Measurements from ENCODE around the gene ELK1.
"Not testable (repeated sequence)": the region's sequence is repeated elsewhere in the genome, so short reads cannot be mapped to it uniquely, and the experiment has no call there.

The ELK1 gene

DNA sequence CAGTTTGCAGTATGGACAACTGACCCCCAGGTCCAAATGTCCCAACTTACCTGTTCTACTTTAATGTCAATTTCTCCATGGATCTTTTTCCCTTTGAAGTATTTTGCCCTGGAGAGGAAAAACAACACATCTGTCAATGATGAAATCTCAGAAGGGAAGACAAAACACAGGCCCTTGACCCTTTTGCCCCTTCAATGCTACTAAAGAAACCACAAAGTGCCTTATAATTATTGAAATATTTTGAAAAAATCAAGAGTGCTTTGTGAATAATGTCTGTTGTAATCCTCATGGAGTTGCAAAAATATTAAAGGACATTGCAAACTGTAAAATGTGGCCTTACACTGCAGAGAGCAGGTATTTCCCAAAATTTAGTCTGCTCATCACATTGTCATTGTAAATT, 43.3 kb downstream of the ELK1 start:
- Histone ChIP-seq H3K4me1 (ENCODE audit: control insufficient read depth, low read depth, low read length) (peaks cover 6% of the 10 kb centered on the region), H3K27ac (ENCODE audit: low read length) (no peak overlapping the region), H3K27me3 (ENCODE audit: control insufficient read depth, insufficient read depth, low read length) (no peaks in the 10 kb centered on the region), H3K36me3 (ENCODE audit: control insufficient read depth, low read depth, low read length) (no peaks in the 10 kb centered on the region), H3K4me3 (ENCODE audit: low read length) (no peak overlapping the region), H3K9me3 (ENCODE audit: control insufficient read depth, low read depth, low read length) (peaks cover 6% of the 10 kb centered on the region), H3K9ac (ENCODE audit: low read length) (no peak overlapping the region)

DNA sequence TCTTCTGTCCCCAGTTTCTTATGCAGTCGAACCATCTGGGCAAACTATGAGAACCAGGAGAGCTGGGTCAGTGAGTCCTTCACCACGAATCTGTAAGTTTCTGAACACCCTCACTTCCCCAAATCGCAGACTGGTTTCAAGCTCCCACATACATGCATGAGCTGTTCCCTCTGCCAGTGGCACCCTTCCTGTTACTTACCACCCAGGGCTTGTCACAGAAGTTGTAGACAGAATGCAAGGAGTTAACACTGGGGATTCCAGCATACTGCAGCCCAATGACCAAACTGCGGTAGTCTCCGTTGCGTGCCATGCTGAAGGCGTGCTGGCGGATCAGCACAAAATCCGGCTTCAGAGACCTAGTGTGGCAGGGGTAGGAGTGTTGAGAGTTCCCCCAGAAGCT, 45.3 kb downstream of the ELK1 start:
- Histone ChIP-seq H3K9me3 (ENCODE audit: control insufficient read depth, low read depth, low read length) (no peaks in the 10 kb centered on the region), H3K36me3 (ENCODE audit: control insufficient read depth, low read depth, low read length) (no peaks in the 10 kb centered on the region), H3K27ac (ENCODE audit: low read length) (no peak overlapping the region), H3K4me1 (ENCODE audit: control insufficient read depth, low read depth, low read length) (peaks cover 6% of the 10 kb centered on the region), H3K27me3 (ENCODE audit: control insufficient read depth, insufficient read depth, low read length) (no peaks in the 10 kb centered on the region), H3K9ac (ENCODE audit: low read length) (no peak overlapping the region), H3K4me3 (ENCODE audit: low read length) (no peak overlapping the region)

DNA sequence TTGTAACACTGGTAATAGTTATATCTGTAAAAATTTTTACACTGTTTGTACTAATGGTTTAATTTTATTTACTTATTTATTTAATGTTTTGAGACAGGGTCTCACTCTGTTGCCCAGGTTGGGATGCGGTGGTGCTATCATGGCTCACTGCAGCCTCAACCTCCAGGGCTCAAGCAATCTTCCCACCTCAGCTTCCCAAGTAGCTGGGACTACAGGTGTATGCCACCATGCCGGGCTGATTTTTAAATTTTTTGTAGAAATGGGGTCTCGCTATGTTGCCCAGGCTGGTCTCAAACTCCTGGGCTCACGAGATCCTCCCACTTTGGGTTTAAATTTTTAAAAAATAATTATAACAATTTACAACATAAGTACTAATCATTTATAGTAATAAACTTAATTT, 47.2 kb downstream of the ELK1 start:
- H3K4me1 ChIP-seq (ENCODE audit: control insufficient read depth, low read depth, low read length); H3K9ac ChIP-seq (ENCODE audit: low read length); H3K27me3 ChIP-seq (ENCODE audit: control insufficient read depth, insufficient read depth, low read length); H3K4me3 ChIP-seq (ENCODE audit: low read length); H3K36me3 ChIP-seq (ENCODE audit: control insufficient read depth, low read depth, low read length); H3K9me3 ChIP-seq (ENCODE audit: control insufficient read depth, low read depth, low read length); H3K27ac ChIP-seq (ENCODE audit: low read length): not testable (repeated sequence)

DNA sequence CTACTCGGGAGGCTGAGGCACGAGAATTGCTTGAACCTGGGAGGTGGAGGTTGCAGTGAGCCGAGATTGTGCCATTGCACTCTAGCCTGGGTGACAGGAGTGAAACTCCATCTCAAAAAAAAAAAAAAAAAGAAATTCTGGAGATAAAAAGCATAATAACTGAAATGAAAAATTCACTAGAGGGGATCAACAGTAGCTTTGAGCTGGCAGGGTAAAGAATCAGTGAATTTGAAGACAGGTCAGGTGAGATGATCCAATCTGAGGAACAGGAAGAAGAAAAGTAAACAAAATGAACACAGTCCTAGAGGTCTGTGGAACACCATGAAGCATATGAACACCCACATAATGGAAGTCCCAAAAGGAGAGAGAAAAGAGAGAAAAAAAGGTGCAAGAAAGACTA, 53.1 kb downstream of the ELK1 start:
- H3K27me3 ChIP-seq (ENCODE audit: control insufficient read depth, insufficient read depth, low read length) = no peaks in the 10 kb centered on the region
- no peak overlapping the region for H3K4me3 ChIP-seq (ENCODE audit: low read length)
- no peak overlapping the region for H3K9ac ChIP-seq (ENCODE audit: low read length)
- H3K27ac ChIP-seq (ENCODE audit: low read length) = no peak overlapping the region
- H3K9me3 ChIP-seq (ENCODE audit: control insufficient read depth, low read depth, low read length) = peaks cover 12% of the 10 kb centered on the region
- H3K36me3 ChIP-seq (ENCODE audit: control insufficient read depth, low read depth, low read length) = no peaks in the 10 kb centered on the region
- H3K4me1 ChIP-seq (ENCODE audit: control insufficient read depth, low read depth, low read length) = no peaks in the 10 kb centered on the region

DNA sequence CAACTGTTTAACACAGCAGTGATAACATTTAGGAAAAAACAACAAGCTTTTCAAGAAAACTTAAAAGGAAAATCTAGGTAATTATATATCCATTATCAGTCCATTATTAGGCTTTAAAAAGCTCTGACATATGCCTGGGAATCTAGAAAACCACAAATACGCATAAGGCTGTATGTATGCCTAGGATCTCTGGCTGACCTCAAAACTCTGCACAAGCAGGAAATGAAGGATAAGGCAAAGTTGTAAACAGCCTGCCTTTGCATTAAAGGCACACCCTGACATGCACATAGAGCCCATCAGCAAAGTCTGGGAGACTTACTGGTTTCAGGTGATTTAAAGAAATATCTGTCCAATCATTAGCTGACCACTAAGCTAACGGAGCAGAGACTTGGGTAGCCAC, 54.1 kb downstream of the ELK1 start:
- H3K27me3 ChIP-seq (ENCODE audit: control insufficient read depth, insufficient read depth, low read length) = no peaks in the 10 kb centered on the region
- peaks cover 12% of the 10 kb centered on the region for H3K9me3 ChIP-seq (ENCODE audit: control insufficient read depth, low read depth, low read length)
- H3K4me1 ChIP-seq (ENCODE audit: control insufficient read depth, low read depth, low read length) = no peaks in the 10 kb centered on the region
- H3K27ac ChIP-seq (ENCODE audit: low read length) = no peak overlapping the region
- H3K4me3 ChIP-seq (ENCODE audit: low read length) = no peak overlapping the region
- H3K9ac ChIP-seq (ENCODE audit: low read length) = no peak overlapping the region
- no peaks in the 10 kb centered on the region for H3K36me3 ChIP-seq (ENCODE audit: control insufficient read depth, low read depth, low read length)

DNA sequence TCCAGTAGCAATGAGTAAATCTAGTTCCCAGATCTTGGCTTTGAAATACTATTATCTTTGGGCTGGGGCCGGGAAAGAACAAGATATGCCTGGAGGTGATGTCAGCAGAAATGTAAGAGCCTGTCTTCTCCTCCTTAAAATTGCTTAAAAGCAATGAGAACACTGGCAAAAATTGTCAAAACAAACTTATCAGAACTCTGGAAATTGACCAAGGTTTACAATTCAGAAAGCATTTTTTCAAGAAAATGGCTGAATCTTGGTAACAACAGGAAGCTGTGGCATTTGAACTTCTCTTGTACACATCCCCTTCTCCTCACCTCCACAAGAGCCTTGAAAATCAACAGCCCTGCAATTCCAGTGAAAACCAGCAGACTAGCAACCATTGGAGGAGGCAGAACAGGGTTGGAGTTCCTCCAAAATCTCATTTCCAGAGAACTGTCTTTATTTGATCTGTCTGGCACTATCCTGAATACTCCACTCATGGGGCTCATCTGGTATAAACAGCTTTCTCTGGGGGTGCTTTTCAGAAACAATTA, 54.6 kb downstream of the ELK1 start:
- no peak overlapping the region for H3K27ac ChIP-seq (ENCODE audit: low read length)
- H3K9me3 ChIP-seq (ENCODE audit: control insufficient read depth, low read depth, low read length) = peaks cover 12% of the 10 kb centered on the region

DNA sequence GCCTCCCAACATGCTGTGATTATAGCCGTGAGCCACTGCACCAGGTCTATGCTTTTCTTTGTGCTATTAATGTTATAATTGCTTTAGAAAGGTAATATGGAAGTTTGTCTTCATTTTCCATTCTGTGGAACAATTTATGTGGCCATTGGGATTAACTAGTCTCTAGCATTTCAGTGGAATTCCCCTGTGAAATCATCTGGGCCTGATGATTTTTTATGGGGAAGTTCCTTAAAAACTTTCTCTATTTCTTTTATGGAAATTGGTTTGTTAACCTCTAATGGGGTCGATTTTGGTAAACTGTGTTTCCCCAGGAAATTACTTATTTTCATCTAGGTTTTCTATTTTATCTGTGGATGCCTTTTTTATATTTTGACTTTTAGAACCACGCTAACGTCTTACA, 56.8 kb downstream of the ELK1 start:
- Histone ChIP-seq H3K9ac (ENCODE audit: low read length) (no peak overlapping the region), H3K27me3 (ENCODE audit: control insufficient read depth, insufficient read depth, low read length) (no peaks in the 10 kb centered on the region), H3K4me3 (ENCODE audit: low read length) (no peak overlapping the region), H3K36me3 (ENCODE audit: control insufficient read depth, low read depth, low read length) (no peaks in the 10 kb centered on the region), H3K4me1 (ENCODE audit: control insufficient read depth, low read depth, low read length) (no peaks in the 10 kb centered on the region), H3K27ac (ENCODE audit: low read length) (no peak overlapping the region), H3K9me3 (ENCODE audit: control insufficient read depth, low read depth, low read length) (peaks cover 6% of the 10 kb centered on the region)

More for the DNA sequence above, 54.6 kb downstream of the ELK1 start:
- Histone ChIP-seq H3K4me1 (ENCODE audit: control insufficient read depth, low read depth, low read length) (no peaks in the 10 kb centered on the region), H3K27me3 (ENCODE audit: control insufficient read depth, insufficient read depth, low read length) (no peaks in the 10 kb centered on the region), H3K9ac (ENCODE audit: low read length) (no peak overlapping the region), H3K36me3 (ENCODE audit: control insufficient read depth, low read depth, low read length) (no peaks in the 10 kb centered on the region), H3K4me3 (ENCODE audit: low read length) (no peak overlapping the region)

DNA sequence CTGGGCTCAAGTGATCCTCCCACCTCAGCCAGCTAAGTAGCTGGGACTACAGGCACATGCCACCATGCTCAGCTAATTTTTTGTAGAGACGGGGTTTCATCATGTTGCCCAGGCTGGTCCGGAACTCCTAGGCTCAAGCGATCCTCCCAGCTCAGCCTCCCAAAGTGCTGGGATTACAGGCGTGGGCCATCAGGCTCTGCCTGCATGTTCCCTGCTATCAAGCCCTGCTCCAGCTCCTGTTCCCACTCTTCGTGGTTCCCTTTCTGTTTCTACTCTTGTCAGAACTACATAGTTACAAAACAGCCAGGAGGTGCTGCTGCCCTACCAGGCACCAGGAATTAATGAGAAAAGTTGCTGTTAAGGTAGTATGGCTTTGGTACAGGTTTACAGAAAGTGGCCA, 59.4 kb downstream of the ELK1 start:
- Histone ChIP-seq H3K4me1 (ENCODE audit: control insufficient read depth, low read depth, low read length) (no peaks in the 10 kb centered on the region), H3K36me3 (ENCODE audit: control insufficient read depth, low read depth, low read length) (no peaks in the 10 kb centered on the region), H3K4me3 (ENCODE audit: low read length) (no peak overlapping the region), H3K9me3 (ENCODE audit: control insufficient read depth, low read depth, low read length) (no peaks in the 10 kb centered on the region), H3K27ac (ENCODE audit: low read length) (no peak overlapping the region), H3K27me3 (ENCODE audit: control insufficient read depth, insufficient read depth, low read length) (no peaks in the 10 kb centered on the region), H3K9ac (ENCODE audit: low read length) (no peak overlapping the region)

DNA sequence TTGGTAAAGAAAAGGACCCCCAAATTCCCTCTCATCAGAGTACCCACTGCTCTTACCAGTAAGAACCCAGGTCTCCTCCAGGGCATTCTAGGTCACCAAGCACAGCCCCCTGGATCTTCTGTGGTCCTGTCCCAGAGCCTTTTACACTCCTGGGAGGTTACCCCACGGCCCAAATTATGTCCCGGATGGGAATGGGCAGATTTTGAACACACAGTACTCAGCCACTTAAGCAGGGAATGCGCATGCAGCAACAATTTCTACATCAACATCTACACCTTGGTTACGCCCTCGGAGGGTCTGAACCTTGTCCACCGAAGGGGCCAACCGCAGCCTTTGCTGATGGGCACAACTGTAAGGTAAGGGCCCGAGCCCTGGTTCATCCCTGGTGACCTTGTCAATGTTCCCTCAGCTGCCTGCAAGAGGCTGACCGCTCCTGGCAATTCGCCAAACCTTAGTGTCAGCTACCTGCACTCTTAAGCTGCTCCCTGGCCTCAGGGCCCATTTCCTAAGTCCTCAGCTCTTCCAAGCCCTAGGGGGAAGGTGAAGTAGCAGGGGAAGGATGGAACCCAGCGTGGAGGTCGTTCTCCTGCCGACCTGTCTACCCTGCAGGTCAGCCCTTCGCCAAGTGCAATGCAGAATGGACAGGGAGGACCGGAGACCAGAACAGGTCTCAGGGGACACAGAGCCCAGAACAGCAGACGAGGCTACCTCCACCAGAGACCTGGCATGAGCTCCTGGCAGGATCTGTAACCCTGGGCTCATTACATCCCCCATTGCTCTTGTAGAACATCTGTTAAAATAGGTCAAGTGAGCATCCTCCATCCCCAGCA, 62.2 kb downstream of the ELK1 start:
- Histone ChIP-seq H3K9me3 (ENCODE audit: control insufficient read depth, low read depth, low read length) (peaks cover 8% of the 10 kb centered on the region), H3K9ac (ENCODE audit: low read length) (no peak overlapping the region), H3K4me1 (ENCODE audit: control insufficient read depth, low read depth, low read length) (no peaks in the 10 kb centered on the region), H3K27me3 (ENCODE audit: control insufficient read depth, insufficient read depth, low read length) (no peaks in the 10 kb centered on the region), H3K27ac (ENCODE audit: low read length) (no peak overlapping the region), H3K4me3 (ENCODE audit: low read length) (no peak overlapping the region), H3K36me3 (ENCODE audit: control insufficient read depth, low read depth, low read length) (no peaks in the 10 kb centered on the region)

DNA sequence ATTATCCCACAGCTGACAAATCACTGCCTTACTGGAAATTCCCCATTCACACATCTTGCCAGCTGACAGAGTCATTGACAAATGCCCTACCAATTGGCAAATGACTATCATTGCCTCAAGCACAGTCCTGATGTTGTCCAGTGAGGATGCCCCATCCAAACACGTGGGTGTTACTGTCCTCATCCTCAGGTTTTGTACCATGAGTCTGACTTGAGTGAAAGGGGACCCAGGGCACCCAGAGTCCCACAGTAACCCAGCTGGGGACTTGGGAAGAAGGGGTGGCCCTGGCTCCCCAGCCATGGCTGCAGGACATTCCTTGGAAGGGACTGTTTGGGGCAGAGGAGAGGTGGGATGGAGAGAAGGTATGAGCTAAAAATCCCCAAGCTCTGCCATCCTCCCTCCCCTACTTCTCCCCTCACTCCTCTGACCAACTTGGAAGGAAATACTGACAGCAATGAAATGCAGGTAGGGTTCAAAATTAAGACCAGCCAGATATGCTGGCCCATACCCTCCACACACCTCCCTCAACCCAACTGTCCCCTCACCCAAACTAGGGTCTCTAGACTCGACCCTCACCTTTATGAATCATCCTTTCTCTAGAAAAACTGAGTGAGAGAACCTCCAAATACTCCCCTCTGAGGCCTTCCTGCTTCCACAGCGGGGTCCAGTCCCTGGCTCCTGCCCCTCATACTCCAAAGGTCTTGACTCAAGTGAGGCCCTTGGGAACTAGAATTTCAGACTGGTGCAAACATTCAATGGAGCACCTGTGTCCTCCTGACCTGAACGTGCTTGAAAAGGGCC, 63.1 kb downstream of the ELK1 start:
- Histone ChIP-seq H3K27ac (ENCODE audit: low read length) (no peak overlapping the region), H3K27me3 (ENCODE audit: control insufficient read depth, insufficient read depth, low read length) (no peaks in the 10 kb centered on the region)

DNA sequence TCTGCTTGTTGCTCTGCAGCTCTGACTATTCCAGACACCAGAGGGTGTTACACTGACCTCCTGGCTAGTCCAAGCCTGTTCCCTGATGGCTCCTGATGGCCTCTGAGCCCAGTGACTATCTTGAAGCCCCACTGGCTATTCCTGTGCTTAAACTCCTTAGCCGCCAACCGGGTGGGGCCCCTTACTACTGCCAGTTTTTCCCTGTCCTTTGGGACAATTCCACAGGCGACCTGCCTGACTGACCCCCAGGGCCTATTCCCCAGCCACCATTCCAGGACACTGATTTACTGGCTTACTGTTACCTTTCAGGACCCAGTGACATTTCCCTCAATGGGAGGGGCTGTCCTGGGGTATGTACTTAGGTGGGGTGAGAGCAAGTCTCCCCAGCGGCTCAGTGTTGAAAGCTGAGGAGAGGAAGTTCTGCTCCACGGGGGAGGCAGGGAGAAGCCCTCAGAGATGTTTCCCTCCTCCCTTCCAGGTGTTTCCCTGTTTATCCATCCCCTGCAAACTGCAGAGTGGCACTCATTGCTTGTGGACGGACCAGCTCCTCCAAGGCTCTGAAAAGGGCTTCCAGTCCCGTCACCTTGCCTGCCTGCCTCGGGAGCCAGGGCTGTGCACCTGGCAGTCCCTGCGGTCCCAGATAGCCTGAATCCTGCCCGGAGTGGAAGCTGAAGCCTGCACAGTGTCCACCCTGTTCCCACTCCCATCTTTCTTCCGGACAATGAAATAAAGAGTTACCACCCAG, 64.1 kb downstream of the ELK1 start:
- no peaks in the 10 kb centered on the region for H3K27me3 ChIP-seq (ENCODE audit: control insufficient read depth, insufficient read depth, low read length)
- H3K36me3 ChIP-seq (ENCODE audit: control insufficient read depth, low read depth, low read length) = no peaks in the 10 kb centered on the region
- no peak overlapping the region for H3K27ac ChIP-seq (ENCODE audit: low read length)
- no peaks in the 10 kb centered on the region for H3K4me1 ChIP-seq (ENCODE audit: control insufficient read depth, low read depth, low read length)
- H3K9ac ChIP-seq (ENCODE audit: low read length) = no peak overlapping the region
- H3K9me3 ChIP-seq (ENCODE audit: control insufficient read depth, low read depth, low read length) = peaks cover 8% of the 10 kb centered on the region
- H3K4me3 ChIP-seq (ENCODE audit: low read length) = no peak overlapping the region

More for the DNA sequence above, 63.1 kb downstream of the ELK1 start:
- no peaks in the 10 kb centered on the region for H3K36me3 ChIP-seq (ENCODE audit: control insufficient read depth, low read depth, low read length)
- no peak overlapping the region for H3K9ac ChIP-seq (ENCODE audit: low read length)
- H3K4me3 ChIP-seq (ENCODE audit: low read length) = no peak overlapping the region
- H3K9me3 ChIP-seq (ENCODE audit: control insufficient read depth, low read depth, low read length) = peaks cover 8% of the 10 kb centered on the region
- no peaks in the 10 kb centered on the region for H3K4me1 ChIP-seq (ENCODE audit: control insufficient read depth, low read depth, low read length)
